ENCODE data around the gene TTC23L. TPM values are rescaled to one million over a fixed set of nuclear protein-coding genes. Genes with fewer than 3 reads are reported as not detected.

Gene TTC23L
- total RNA-seq, 1 experiment from 2014 or later: 0.09 TPM

DNA sequence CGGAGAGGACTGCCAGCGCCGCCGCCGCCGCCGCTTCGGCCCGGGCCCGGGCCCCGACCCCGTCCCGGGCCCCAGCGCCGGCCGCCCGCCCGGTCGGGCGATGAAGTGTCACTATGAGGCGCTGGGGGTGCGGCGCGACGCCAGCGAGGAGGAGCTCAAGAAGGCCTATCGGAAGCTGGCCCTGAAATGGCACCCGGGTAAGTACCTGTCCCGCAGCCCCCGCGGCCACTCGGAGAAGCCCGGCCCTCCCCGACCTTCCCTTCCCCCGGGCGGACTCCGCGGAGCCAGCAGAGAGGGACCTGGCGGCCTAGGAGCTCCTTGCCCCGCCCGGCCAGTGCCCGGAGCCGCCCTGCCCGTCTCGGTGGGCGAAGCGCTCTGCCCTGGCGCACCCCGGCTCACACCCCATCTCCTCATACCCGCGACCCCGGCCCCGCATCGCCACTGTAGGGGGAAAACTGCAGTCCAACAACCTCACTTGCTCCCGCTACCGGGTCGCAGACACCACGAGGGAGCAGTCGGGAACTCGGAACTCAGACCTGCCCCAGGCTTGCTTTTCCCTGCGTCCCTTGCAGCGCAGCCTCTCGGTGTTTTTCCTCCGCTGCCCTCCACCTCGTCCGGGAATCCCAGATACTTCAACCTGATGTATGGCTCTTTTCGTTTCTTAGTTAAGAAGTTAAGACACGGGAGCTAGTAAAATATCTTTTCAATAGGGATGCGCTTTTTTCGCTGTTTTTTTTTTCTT lies 90.9 kb downstream of the TTC23L start:
- intact Hi-C loops (cut with micrococcal nuclease; ENCODE audit: unreplicated experiment): loop anchor here (2.0 kb wide), 1 partner anchor 15 kb away; the partner anchor contains the start of genes BRIX1 and RAD1
- CTCF ChIA-PET: interaction anchor here (0.5 to 2.2 kb wide), 10 partner anchors 11 to 911 kb away, joined by 3 to 31 read pairs (median 4); partner anchors contain the start of genes BRIX1 and RAD1

DNA sequence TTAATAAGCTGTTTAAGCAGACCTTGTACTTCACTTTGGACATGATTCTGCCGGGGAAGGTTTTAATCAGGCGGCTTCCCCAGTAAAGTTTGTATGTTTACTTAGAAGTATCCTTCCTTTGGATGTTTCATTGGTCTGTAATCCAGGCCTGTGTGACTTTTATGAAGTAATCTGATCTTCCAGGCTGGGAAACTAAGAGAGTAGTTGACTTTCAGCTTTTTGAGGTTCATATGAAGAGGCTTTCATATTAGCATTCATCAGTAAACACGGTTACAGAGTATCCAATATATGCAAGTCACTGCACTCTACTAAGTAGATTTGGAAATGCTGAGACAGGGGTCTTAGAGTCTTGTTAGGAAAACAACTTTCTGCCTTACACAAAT lies 91.5 kb downstream of the TTC23L start:
- Histone ChIP-seq H3K27me3 (replicated peaks; ENCODE audit: control insufficient read depth, insufficient read depth, low read length) (no peaks in the 10 kb centered on the region), H3K36me3 (ENCODE audit: control insufficient read depth, insufficient read depth, low read length) (0 out of 2 replicates have a peak, but pooled peaks cover 1% of the 10 kb centered on the region), H3K9me3 (no peaks in the 10 kb centered on the region), H3K4me1 (peaks cover 17% of the 10 kb centered on the region; the same call in 1 of the 2 replicates), H3K4me3 (ENCODE audit: low read depth, low read length) (peak overlapping the region; percentile 99)
- Mint-ChIP-seq H3K36me3 (ENCODE audit: insufficient read depth, unreplicated experiment) (peaks cover 47% of the 10 kb centered on the region), H3K9me3 (ENCODE audit: unreplicated experiment) (no peaks in the 10 kb centered on the region), H3K27ac (ENCODE audit: unreplicated experiment) (peak overlapping the region; percentile 23), H3K4me3 (ENCODE audit: unreplicated experiment) (peak overlapping the region; percentile 70), H3K4me1 (ENCODE audit: low read depth, unreplicated experiment) (peaks cover 14% of the 10 kb centered on the region), H3K27me3 (ENCODE audit: insufficient read depth, unreplicated experiment) (no peaks in the 10 kb centered on the region)
- DNase-seq: no peak
- no TSS peak for BruUV-seq (replicated peaks)
- POLR2A ChIA-PET: interaction anchor here (0.6 to 1.8 kb wide), 5 partner anchors 15 to 108 kb away, joined by 3 to 60 read pairs (median 5); partner anchors contain the start of genes BRIX1, RAD1 and TTC23L
- CTCF ChIA-PET: interaction anchor here (0.5 to 2.2 kb wide), 4 partner anchors 14 to 444 kb away, joined by 3 to 31 read pairs (median 4); partner anchors contain the start of genes BRIX1 and RAD1
- intact Hi-C loops (cut with micrococcal nuclease; ENCODE audit: unreplicated experiment): no loop called here
- TF ChIP-seq, protein P1, sequence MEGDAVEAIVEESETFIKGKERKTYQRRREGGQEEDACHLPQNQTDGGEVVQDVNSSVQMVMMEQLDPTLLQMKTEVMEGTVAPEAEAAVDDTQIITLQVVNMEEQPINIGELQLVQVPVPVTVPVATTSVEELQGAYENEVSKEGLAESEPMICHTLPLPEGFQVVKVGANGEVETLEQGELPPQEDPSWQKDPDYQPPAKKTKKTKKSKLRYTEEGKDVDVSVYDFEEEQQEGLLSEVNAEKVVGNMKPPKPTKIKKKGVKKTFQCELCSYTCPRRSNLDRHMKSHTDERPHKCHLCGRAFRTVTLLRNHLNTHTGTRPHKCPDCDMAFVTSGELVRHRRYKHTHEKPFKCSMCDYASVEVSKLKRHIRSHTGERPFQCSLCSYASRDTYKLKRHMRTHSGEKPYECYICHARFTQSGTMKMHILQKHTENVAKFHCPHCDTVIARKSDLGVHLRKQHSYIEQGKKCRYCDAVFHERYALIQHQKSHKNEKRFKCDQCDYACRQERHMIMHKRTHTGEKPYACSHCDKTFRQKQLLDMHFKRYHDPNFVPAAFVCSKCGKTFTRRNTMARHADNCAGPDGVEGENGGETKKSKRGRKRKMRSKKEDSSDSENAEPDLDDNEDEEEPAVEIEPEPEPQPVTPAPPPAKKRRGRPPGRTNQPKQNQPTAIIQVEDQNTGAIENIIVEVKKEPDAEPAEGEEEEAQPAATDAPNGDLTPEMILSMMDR (IDR thresholded peaks at IDR 0.05; ENCODE audit: insufficient read depth in 1 of 2, low read depth in 1 of 2, low read length in 1 of 2, severe bottlenecking in 1 of 2, unreplicated experiment in 1 of 2): no peak

More for the DNA sequence above, 90.9 kb downstream of the TTC23L start:
- Mint-ChIP-seq H3K36me3 (ENCODE audit: insufficient read depth, unreplicated experiment) (peaks cover 50% of the 10 kb centered on the region), H3K27ac (ENCODE audit: unreplicated experiment) (peak overlapping the region; percentile 23), H3K27me3 (ENCODE audit: insufficient read depth, unreplicated experiment) (no peaks in the 10 kb centered on the region), H3K4me1 (ENCODE audit: low read depth, unreplicated experiment) (peaks cover 14% of the 10 kb centered on the region), H3K9me3 (ENCODE audit: unreplicated experiment) (no peaks in the 10 kb centered on the region), H3K4me3 (ENCODE audit: unreplicated experiment) (peak overlapping the region; percentile 70)
- TF ChIP-seq, protein P1 (IDR thresholded peaks at IDR 0.05; ENCODE audit: insufficient read depth in 1 of 2, low read depth in 1 of 2, low read length in 1 of 2, severe bottlenecking in 1 of 2, unreplicated experiment in 1 of 2): no peak
- peak; percentile 90 to 93 for DNase-seq
- Histone ChIP-seq H3K4me1 (peaks cover 17% of the 10 kb centered on the region; the same call in 1 of the 2 replicates), H3K36me3 (ENCODE audit: control insufficient read depth, insufficient read depth, low read length) (0 out of 2 replicates have a peak, but pooled peaks cover 1% of the 10 kb centered on the region), H3K9me3 (no peaks in the 10 kb centered on the region), H3K4me3 (ENCODE audit: low read depth, low read length) (peak overlapping the region; percentile 99), H3K27me3 (replicated peaks; ENCODE audit: control insufficient read depth, insufficient read depth, low read length) (no peaks in the 10 kb centered on the region)
- POLR2A ChIA-PET: interaction anchor here (0.6 to 1.8 kb wide), 19 partner anchors 12 to 1224 kb away, joined by 3 to 60 read pairs (median 5); partner anchors contain the start of genes BRIX1, RAD1 and TTC23L
- BruUV-seq (replicated peaks): no TSS peak

DNA sequence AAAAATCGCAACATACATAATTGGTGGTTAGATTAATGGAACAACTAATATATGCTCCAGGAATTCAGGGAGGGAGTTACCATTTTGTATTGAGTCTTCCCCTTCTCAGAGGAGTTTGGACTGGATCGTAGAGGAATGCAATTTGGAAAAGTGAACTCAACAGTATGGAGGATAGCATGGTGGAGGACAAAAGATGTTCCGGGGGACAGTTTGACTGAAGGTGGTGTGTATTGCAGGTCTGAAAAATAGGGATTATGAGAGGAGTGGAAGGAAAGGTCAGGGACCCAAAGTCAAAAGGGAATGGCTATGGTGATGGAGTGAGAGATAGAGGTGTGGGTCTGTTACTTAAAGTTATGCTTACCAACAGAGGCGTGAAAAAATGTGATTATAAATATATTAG lies 91.9 kb downstream of the TTC23L start:
- H3K4me3 ChIP-seq (ENCODE audit: low read depth, low read length): peak overlapping the region; percentile 99
- H3K36me3 ChIP-seq (ENCODE audit: control insufficient read depth, insufficient read depth, low read length): 0 out of 2 replicates have a peak, but pooled peaks cover 1% of the 10 kb centered on the region
- no peak for DNase-seq
- Mint-ChIP-seq H3K27me3 (ENCODE audit: insufficient read depth, unreplicated experiment) (no peaks in the 10 kb centered on the region), H3K4me3 (ENCODE audit: unreplicated experiment) (peak overlapping the region; percentile 70), H3K27ac (ENCODE audit: unreplicated experiment) (peak overlapping the region; percentile 23), H3K9me3 (ENCODE audit: unreplicated experiment) (no peaks in the 10 kb centered on the region), H3K4me1 (ENCODE audit: low read depth, unreplicated experiment) (peaks cover 14% of the 10 kb centered on the region), H3K36me3 (ENCODE audit: insufficient read depth, unreplicated experiment) (peaks cover 47% of the 10 kb centered on the region)
- intact Hi-C loops (cut with micrococcal nuclease; ENCODE audit: unreplicated experiment): no loop called here
- H3K27me3 ChIP-seq (replicated peaks; ENCODE audit: control insufficient read depth, insufficient read depth, low read length): no peaks in the 10 kb centered on the region
- peaks cover 17% of the 10 kb centered on the region; the same call in 1 of the 2 replicates for H3K4me1 ChIP-seq
- POLR2A ChIA-PET: interaction anchor here (1.2 kb wide), 1 partner anchor 108 kb away, joined by 5 read pairs; no protein-coding TSS in a partner anchor
- BruUV-seq (replicated peaks): TSS peak; percentile 68
- TF ChIP-seq, protein P1 (IDR thresholded peaks at IDR 0.05; ENCODE audit: insufficient read depth in 1 of 2, low read depth in 1 of 2, low read length in 1 of 2, severe bottlenecking in 1 of 2, unreplicated experiment in 1 of 2): no peak
- no peaks in the 10 kb centered on the region for H3K9me3 ChIP-seq
- CTCF ChIA-PET: interaction anchor here (0.5 to 2.2 kb wide), 3 partner anchors 15 to 73 kb away, joined by 3 to 31 read pairs (median 6); partner anchors contain the start of genes BRIX1 and RAD1

Measured in Caco-2 (cell line).